Diencephalon (tissue), 1 donor: ENCODE results near the gene ICAM4. TPM values are rescaled to one million over a fixed set of nuclear protein-coding genes. Genes with fewer than 3 reads are reported as not detected.

Experiments used
- small RNA-seq: library from RNA; depleted of rRNA; stranded (forward); fragments of <200 nt; gene quantifications from one replicate; pipeline ENCODE3, GENCODE V24; 2014
- total RNA-seq: library from RNA; depleted of rRNA; stranded (reverse); fragments of >200 nt; gene quantifications from one replicate; pipeline ENCODE4 v1.2.3, GENCODE V29; 2014

ICAM4 gene
- 0.46 TPM for total RNA-seq

GRCh38 chr19:10286803-10287737 is at the start of gene ICAM4:
ICAM4 (plus strand) TSS chr19:10286955; CDS start chr19:10287013, 58 bp downstream.

GRCh38 chr19:10251792-10252694 is 34.7 kb upstream of the ICAM4 start, which contains the start of gene MRPL4:
MRPL4 (plus strand) TSS chr19:10252214; CDS start chr19:10252254, 40 bp downstream.

DNA sequence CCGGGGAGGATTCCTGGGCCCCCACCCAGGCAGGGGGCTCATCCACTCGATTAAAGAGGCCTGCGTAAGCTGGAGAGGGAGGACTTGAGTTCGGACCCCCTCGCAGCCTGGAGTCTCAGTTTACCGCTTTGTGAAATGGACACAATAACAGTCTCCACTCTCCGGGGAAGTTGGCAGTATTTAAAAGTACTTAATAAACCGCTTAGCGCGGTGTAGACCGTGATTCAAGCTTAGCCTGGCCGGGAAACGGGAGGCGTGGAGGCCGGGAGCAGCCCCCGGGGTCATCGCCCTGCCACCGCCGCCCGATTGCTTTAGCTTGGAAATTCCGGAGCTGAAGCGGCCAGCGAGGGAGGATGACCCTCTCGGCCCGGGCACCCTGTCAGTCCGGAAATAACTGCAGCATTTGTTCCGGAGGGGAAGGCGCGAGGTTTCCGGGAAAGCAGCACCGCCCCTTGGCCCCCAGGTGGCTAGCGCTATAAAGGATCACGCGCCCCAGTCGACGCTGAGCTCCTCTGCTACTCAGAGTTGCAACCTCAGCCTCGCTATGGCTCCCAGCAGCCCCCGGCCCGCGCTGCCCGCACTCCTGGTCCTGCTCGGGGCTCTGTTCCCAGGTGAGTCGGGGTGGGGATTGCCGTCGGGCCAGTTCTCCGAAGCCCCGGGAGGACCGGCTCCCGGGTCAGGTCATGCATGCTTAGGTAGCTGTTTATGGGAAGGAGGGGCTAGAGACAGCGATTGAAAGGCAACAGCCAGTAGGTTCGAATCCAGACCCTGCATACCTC is 15.9 kb upstream of the ICAM4 start, which contains the start of gene ICAM1:
Gene ICAM1 (plus strand): TSS at position 505 of the 779 bp plus-strand sequence. CDS start 40 bp downstream, at position 545.

DNA sequence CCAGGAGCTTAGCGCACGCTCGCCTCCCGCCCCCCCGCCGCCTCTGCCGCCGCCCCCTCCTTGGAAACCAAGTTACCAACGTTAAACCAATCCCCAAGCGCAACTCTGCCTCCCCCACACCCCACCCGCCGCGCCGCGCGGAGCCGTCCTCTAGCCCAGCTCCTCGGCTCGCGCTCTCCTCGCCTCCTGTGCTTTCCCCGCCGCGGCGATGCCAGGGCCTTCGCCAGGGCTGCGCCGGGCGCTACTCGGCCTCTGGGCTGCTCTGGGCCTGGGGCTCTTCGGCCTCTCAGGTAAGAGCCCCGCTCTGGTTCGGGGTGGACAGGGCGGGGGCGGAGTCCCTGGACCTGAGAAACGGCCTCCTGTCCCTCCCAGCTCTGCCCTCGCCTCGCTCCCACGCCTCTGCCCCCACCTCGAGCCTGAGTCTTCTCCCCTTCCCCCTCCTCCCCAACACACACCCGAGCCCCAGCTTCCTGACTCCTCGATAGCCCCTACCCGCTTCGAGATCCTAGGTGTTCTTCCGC is 3.1 kb downstream of the ICAM4 start, which contains the start of gene ICAM5:
Gene ICAM5 (plus strand): TSS at position 117 of the 521 bp plus-strand sequence. CDS start 92 bp downstream, at position 209.

GRCh38 chr19:10309423-10309822 is 22.7 kb downstream of the ICAM4 start, which contains the start of gene ZGLP1:
ZGLP1 (minus strand) TSS chr19:10309815.

GRCh38 chr19:10315335-10316214 is 28.8 kb downstream of the ICAM4 start, which contains the start of gene FDX2:
FDX2 (minus strand) TSS chr19:10316015; CDS start chr19:10315996, 19 bp downstream.

GRCh38 chr19:10332965-10333757 is 46.4 kb downstream of the ICAM4 start, which contains the start of gene RAVER1:
RAVER1 (minus strand) TSS chr19:10333529; CDS start chr19:10333507, 22 bp downstream.

Small RNA genes within 50 kb of the gene (small RNA-seq; reads per million reads assigned to genes)
- gene AC011511.1 (not detected), gene AC011511.4 (not detected)

Other genes with a start within 250 kb of the ICAM4 start
- 7.8 TPM for gene SHFL, start 200.6 kb upstream of the ICAM4 start, total RNA-seq
- gene ANGPTL6, start 184.3 kb upstream of the ICAM4 start, total RNA-seq = 0.69 TPM
- gene PPAN, start 180.6 kb upstream of the ICAM4 start, total RNA-seq = 18.5 TPM
- 6.5 TPM for gene P2RY11, start 175.3 kb upstream of the ICAM4 start, total RNA-seq
- gene EIF3G, start 167.1 kb upstream of the ICAM4 start, total RNA-seq = 101 TPM
- 35.1 TPM for gene DNMT1, start 92.0 kb upstream of the ICAM4 start, total RNA-seq
- 4.4 TPM for gene S1PR2, start 55.6 kb upstream of the ICAM4 start, total RNA-seq
- 15.7 TPM for gene MRPL4, start 34.7 kb upstream of the ICAM4 start, total RNA-seq
- 1.8 TPM for gene ICAM1, start 15.8 kb upstream of the ICAM4 start, total RNA-seq
- 2.5 TPM for gene ICAM5, start 3.0 kb downstream of the ICAM4 start, total RNA-seq
- 1.6 TPM for gene ZGLP1, start 22.9 kb downstream of the ICAM4 start, total RNA-seq
- 21.0 TPM for gene FDX2, start 29.1 kb downstream of the ICAM4 start, total RNA-seq
- 4.8 TPM for gene RAVER1, start 46.6 kb downstream of the ICAM4 start, total RNA-seq
- gene ICAM3, start 52.7 kb downstream of the ICAM4 start, total RNA-seq = 1.4 TPM
- gene TYK2, start 93.6 kb downstream of the ICAM4 start, total RNA-seq = 40.6 TPM
- gene CDC37, start 116.6 kb downstream of the ICAM4 start, total RNA-seq = 62.1 TPM
- 9.0 TPM for gene PDE4A, start 133.6 kb downstream of the ICAM4 start, total RNA-seq
- gene KEAP1, start 216.4 kb downstream of the ICAM4 start, total RNA-seq = 36.9 TPM
- not detected for gene S1PR5, start 230.5 kb downstream of the ICAM4 start, total RNA-seq